BLaER1 (cell line): ENCODE results near the gene STK16.
A peak's percentile ranks its signal among the peaks of the same experiment; 100 is the strongest.

Experiments used
- H3K27ac ChIP-seq: shearing (Covaris generic); formaldehyde crosslinking; 2 replicates; pipeline ENCODE4 v1.8.1; 2022
- H3K27me3 ChIP-seq: shearing (Covaris generic); formaldehyde crosslinking; 2 replicates; pipeline ENCODE4 v1.8.1; 2022
- H3K36me3 ChIP-seq: shearing (Covaris generic); formaldehyde crosslinking; 2 replicates; pipeline ENCODE4 v1.8.1; 2022
- H3K4me1 ChIP-seq: shearing (Covaris generic); formaldehyde crosslinking; 2 replicates; pipeline ENCODE4 v1.8.1; 2022
- H3K4me2 ChIP-seq: shearing (Covaris generic); formaldehyde crosslinking; 2 replicates; pipeline ENCODE4 v1.8.1; 2022
- H3K4me3 ChIP-seq: shearing (Covaris generic); formaldehyde crosslinking; 2 replicates; pipeline ENCODE4 v1.8.1; 2022
- H3K9ac ChIP-seq: shearing (Covaris generic); formaldehyde crosslinking; 2 replicates; pipeline ENCODE4 v1.8.1; 2022
- H3K9me3 ChIP-seq: shearing (Covaris generic); formaldehyde crosslinking; 2 replicates; pipeline ENCODE4 v1.8.1; 2022
- H4K20me1 ChIP-seq: shearing (Covaris generic); formaldehyde crosslinking; 2 replicates; pipeline ENCODE4 v1.8.1; 2022
- Cebpa-rat ChIP-seq: shearing (Covaris generic); IDR thresholded peaks from 2 replicates; pipeline ENCODE4 v1.8.1; 2022

STK16 gene

GRCh38 chr2:219296631-219297391 lies 51.5 kb downstream of the STK16 start:
- no peak overlapping the region for H3K4me3 ChIP-seq
- no peak overlapping the region for H3K4me2 ChIP-seq
- no peak for TF ChIP-seq Cebpa-rat
- H3K27me3 ChIP-seq, result peaks cover 31% of the 10 kb centered on the region
- no peak overlapping the region for H3K9ac ChIP-seq
- peaks cover 19% of the 10 kb centered on the region for H3K4me1 ChIP-seq
- H4K20me1 ChIP-seq, result no peaks in the 10 kb centered on the region; the same call in 1 of the 2 replicates
- no peaks in the 10 kb centered on the region for H3K36me3 ChIP-seq
- no peaks in the 10 kb centered on the region for H3K9me3 ChIP-seq
- H3K27ac ChIP-seq, result no peak overlapping the region

DNA sequence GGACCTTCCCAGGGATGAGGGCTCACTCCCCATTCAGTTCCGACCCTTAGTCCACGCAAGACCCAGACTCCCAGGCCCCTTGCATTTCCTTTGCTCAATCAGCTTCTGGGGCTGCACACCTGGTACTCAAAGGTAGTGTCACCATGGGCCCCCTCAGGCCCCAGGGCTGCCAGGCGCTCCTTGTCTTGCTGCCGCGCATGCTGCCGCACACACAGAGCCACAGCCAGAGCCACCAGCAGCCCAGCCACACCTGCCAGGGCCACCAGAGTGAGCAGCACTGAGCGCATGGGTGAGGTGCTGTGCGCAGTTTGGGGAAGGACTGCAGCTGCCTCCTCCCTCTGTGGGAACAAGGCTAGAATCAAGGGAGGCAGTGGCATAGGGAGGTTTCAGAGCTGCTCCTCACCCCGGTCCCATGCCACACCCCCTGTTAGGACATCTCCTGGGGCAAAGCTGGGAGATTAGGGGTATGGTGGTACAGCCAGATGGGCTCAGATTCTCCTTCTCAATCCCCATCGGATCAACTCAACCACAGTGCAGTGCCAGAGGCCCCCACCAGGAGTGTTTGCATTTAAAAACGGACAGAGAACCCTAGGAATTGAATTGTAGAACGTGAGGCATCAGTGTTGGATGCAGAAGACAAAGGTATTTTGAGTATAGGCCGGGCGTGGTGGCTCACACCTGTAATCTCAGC lies 52.6 kb downstream of the STK16 start:
- Histone ChIP-seq H3K36me3 (no peaks in the 10 kb centered on the region), H3K4me1 (peaks cover 19% of the 10 kb centered on the region), H3K4me3 (no peak overlapping the region), H3K9ac (no peak overlapping the region), H3K27ac (no peak overlapping the region), H4K20me1 (no peaks in the 10 kb centered on the region; the same call in 1 of the 2 replicates), H3K9me3 (no peaks in the 10 kb centered on the region), H3K4me2 (no peak overlapping the region), H3K27me3 (peaks cover 42% of the 10 kb centered on the region)
- no peak for TF ChIP-seq Cebpa-rat

GRCh38 chr2:219298759-219299371 lies 53.6 kb downstream of the STK16 start:
- H3K9me3 ChIP-seq, result no peaks in the 10 kb centered on the region
- H3K4me3 ChIP-seq, result no peak overlapping the region
- H3K9ac ChIP-seq, result peak overlapping the region; percentile 6; the same call in 1 of the 2 replicates
- H3K36me3 ChIP-seq, result no peaks in the 10 kb centered on the region
- no peaks in the 10 kb centered on the region; the same call in 1 of the 2 replicates for H4K20me1 ChIP-seq
- H3K4me2 ChIP-seq, result peak overlapping the region; percentile 56
- H3K27ac ChIP-seq, result no peak overlapping the region
- peaks cover 16% of the 10 kb centered on the region for H3K4me1 ChIP-seq
- TF ChIP-seq Cebpa-rat, result no peak
- H3K27me3 ChIP-seq, result peaks cover 51% of the 10 kb centered on the region

- Histone ChIP-seq H3K27ac (no peak overlapping the region), H3K9me3 (no peaks in the 10 kb centered on the region), H3K36me3 (no peaks in the 10 kb centered on the region), H3K4me2 (peak overlapping the region; percentile 56), H3K4me1 (peaks cover 11% of the 10 kb centered on the region), H4K20me1 (no peaks in the 10 kb centered on the region; the same call in 1 of the 2 replicates), H3K4me3 (no peak overlapping the region), H3K27me3 (peaks cover 56% of the 10 kb centered on the region), H3K9ac (peak overlapping the region; percentile 6; the same call in 1 of the 2 replicates)
- no peak for TF ChIP-seq Cebpa-rat
Measured at GRCh38 chr2:219299372-219299760, 54.1 kb downstream of the STK16 start.
